ENCODE data around the gene KRT75.

KRT75 gene

GRCh38 chr12:52426034-52426433, 8.1 kb downstream of the KRT75 start:
- DNase-seq (ENCODE audit: insufficient read length) (no peak), FAIRE-seq (no peak)
- TF ChIP-seq POLR2AphosphoS5 (IDR thresholded peaks at IDR 0.05; ENCODE audit: low read depth, low read length) (no peak), TAF1 (IDR thresholded peaks at IDR 0.05; ENCODE audit: borderline replicate concordance, low read depth, low read length) (no peak), POLR2A (IDR thresholded peaks at IDR 0.05; ENCODE audit: low read depth, low read length) (no peak)

GRCh38 chr12:52425466-52425865, 8.7 kb downstream of the KRT75 start:
- DNase-seq (ENCODE audit: insufficient read length) (no peak), FAIRE-seq (no peak)
- no peak for TF ChIP-seq TAF1 (IDR thresholded peaks at IDR 0.05; ENCODE audit: borderline replicate concordance, low read depth, low read length)
- TF ChIP-seq POLR2A (IDR thresholded peaks at IDR 0.05; ENCODE audit: low read depth, low read length), result no peak
- TF ChIP-seq POLR2AphosphoS5 (IDR thresholded peaks at IDR 0.05; ENCODE audit: low read depth, low read length), result no peak

- FAIRE-seq (no peak), DNase-seq (ENCODE audit: insufficient read length) (no peak)
- TF ChIP-seq POLR2A (IDR thresholded peaks at IDR 0.05; ENCODE audit: low read depth, low read length) (no peak), POLR2AphosphoS5 (IDR thresholded peaks at IDR 0.05; ENCODE audit: low read depth, low read length) (no peak), TAF1 (IDR thresholded peaks at IDR 0.05; ENCODE audit: borderline replicate concordance, low read depth, low read length) (no peak)
Observed at GRCh38 chr12:52423661-52424500, 10.3 kb downstream of the KRT75 start.

DNA sequence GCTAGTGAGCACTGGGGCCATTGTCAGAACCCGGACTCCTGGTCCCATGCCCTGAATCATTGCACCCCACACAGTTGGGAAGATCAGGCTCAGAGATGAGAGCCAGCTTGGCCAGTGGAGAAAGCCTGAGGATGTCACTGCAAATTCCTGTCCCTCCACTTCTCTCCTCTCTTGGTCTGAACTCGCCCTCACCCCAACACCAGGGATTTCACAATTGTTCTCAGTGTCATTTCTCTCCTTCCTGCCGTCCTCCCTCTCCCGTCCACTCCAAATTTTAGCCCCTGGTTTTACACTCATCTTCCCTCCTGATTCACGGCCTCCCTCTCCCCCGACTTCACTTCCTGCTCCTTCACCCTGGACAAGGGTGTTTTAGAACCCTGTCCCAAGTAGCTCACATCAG, 11.1 kb downstream of the KRT75 start:
- no peak for TF ChIP-seq TAF1 (IDR thresholded peaks at IDR 0.05; ENCODE audit: borderline replicate concordance, low read depth, low read length)
- no peak for TF ChIP-seq POLR2AphosphoS5 (IDR thresholded peaks at IDR 0.05; ENCODE audit: low read depth, low read length)
- TF ChIP-seq POLR2A (IDR thresholded peaks at IDR 0.05; ENCODE audit: low read depth, low read length), result no peak
- DNase-seq (ENCODE audit: insufficient read length) (no peak), FAIRE-seq (no peak)

GRCh38 chr12:52419656-52420055, 14.5 kb downstream of the KRT75 start:
- TF ChIP-seq POLR2AphosphoS5 (IDR thresholded peaks at IDR 0.05; ENCODE audit: low read depth, low read length) (no peak), POLR2A (IDR thresholded peaks at IDR 0.05; ENCODE audit: low read depth, low read length) (no peak), TAF1 (IDR thresholded peaks at IDR 0.05; ENCODE audit: borderline replicate concordance, low read depth, low read length) (no peak)
- no peak for FAIRE-seq
- DNase-seq (ENCODE audit: insufficient read length), result no peak

DNA sequence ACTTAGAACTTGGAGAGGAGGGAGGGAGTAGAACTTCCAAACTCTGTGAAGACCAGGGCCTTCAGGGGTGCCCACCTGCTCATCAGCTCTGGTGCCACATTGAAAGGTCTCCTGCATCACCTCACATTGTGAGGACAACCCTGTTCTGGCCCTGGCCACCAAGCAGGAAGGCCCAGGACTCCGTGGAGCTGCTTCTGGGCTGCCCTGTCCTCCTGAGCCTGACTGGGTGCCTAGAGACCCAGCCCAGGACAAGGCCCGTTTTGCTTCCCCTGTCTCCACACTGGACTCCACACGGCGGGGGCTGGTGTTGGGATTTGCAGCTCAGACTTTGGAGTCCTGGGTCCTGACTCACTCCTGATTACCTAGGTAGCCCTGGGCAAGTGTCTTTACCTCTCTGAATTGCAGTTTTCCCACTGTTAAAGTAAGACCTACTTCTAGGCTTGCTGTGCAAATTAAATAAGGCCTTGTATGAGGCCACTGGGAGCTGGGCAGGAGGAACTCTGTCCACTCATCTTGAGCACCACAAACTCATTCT, 15.5 kb downstream of the KRT75 start:
- DNase-seq (ENCODE audit: insufficient read length) (no peak), FAIRE-seq (no peak)
- TF ChIP-seq POLR2AphosphoS5 (IDR thresholded peaks at IDR 0.05; ENCODE audit: low read depth, low read length) (no peak), POLR2A (IDR thresholded peaks at IDR 0.05; ENCODE audit: low read depth, low read length) (no peak), TAF1 (IDR thresholded peaks at IDR 0.05; ENCODE audit: borderline replicate concordance, low read depth, low read length) (no peak)

- TF ChIP-seq TAF1 (IDR thresholded peaks at IDR 0.05; ENCODE audit: borderline replicate concordance, low read depth, low read length) (no peak), POLR2AphosphoS5 (IDR thresholded peaks at IDR 0.05; ENCODE audit: low read depth, low read length) (no peak), POLR2A (IDR thresholded peaks at IDR 0.05; ENCODE audit: low read depth, low read length) (no peak)
- FAIRE-seq, result no peak
- DNase-seq (ENCODE audit: insufficient read length), result no peak
Observed at GRCh38 chr12:52417740-52418139, 16.4 kb downstream of the KRT75 start.

GRCh38 chr12:52416795-52417194, 17.4 kb downstream of the KRT75 start:
- FAIRE-seq (no peak), DNase-seq (ENCODE audit: insufficient read length) (no peak)
- TF ChIP-seq TAF1 (IDR thresholded peaks at IDR 0.05; ENCODE audit: borderline replicate concordance, low read depth, low read length), result no peak
- no peak for TF ChIP-seq POLR2A (IDR thresholded peaks at IDR 0.05; ENCODE audit: low read depth, low read length)
- TF ChIP-seq POLR2AphosphoS5 (IDR thresholded peaks at IDR 0.05; ENCODE audit: low read depth, low read length), result no peak

DNA sequence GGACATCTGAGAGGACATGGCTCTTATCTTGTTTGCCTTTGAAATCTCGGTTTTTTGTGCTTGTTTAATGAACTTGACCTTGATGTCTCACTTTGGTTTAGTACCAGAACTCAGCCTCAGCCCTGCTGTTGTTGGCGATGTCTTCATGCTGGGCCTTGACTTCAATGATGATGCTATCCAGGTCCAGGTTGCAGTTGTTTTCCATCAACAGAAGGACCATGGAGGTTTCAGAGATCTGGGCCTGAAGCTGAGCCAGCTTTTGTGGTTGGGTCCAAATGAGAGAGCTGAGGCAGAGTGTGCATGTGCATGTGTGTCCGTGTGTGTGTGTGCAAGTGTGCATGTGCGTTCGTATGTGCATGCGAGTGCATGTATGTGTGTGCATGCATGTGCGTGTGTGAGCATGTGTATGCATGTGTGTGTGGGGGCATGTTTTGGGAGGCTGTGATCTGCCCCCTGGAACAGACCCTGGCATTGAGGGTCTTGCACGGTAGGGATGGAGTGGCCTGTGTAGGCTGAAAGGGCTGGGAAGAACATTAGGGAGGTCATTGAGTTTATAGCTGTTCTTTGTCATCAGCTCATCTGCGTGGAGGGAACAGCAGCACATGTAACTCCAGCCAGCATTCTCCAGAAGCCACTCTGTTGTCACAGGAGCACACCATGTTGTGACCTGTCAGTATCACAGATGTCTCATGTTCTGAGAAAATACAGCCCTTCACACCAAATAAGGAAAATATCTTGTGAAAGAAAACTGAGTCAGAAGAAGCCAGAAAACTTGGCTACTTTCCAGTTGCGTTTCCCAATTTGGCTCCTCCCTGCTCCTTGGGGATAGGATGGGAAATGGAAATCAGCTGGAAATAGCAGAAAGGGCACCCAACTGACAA, 18.1 kb downstream of the KRT75 start:
- no peak for FAIRE-seq
- TF ChIP-seq TAF1 (IDR thresholded peaks at IDR 0.05; ENCODE audit: borderline replicate concordance, low read depth, low read length), result no peak
- TF ChIP-seq POLR2A (IDR thresholded peaks at IDR 0.05; ENCODE audit: low read depth, low read length), result no peak
- no peak for TF ChIP-seq POLR2AphosphoS5 (IDR thresholded peaks at IDR 0.05; ENCODE audit: low read depth, low read length)
- no peak for DNase-seq (ENCODE audit: insufficient read length)

- DNase-seq (ENCODE audit: insufficient read length) (no peak), FAIRE-seq (no peak)
- no peak for TF ChIP-seq TAF1 (IDR thresholded peaks at IDR 0.05; ENCODE audit: borderline replicate concordance, low read depth, low read length)
- no peak for TF ChIP-seq POLR2AphosphoS5 (IDR thresholded peaks at IDR 0.05; ENCODE audit: low read depth, low read length)
- TF ChIP-seq POLR2A (IDR thresholded peaks at IDR 0.05; ENCODE audit: low read depth, low read length), result no peak
Observed at GRCh38 chr12:52414936-52415335, 19.2 kb downstream of the KRT75 start.

- no peak for FAIRE-seq
Observed at GRCh38 chr12:52413782-52414345, 20.3 kb downstream of the KRT75 start.

More at GRCh38 chr12:52413782-52414345, 20.3 kb downstream of the KRT75 start:
- no peak for DNase-seq (ENCODE audit: insufficient read length)
- TF ChIP-seq TAF1 (IDR thresholded peaks at IDR 0.05; ENCODE audit: borderline replicate concordance, low read depth, low read length) (no peak), POLR2AphosphoS5 (IDR thresholded peaks at IDR 0.05; ENCODE audit: low read depth, low read length) (no peak), POLR2A (IDR thresholded peaks at IDR 0.05; ENCODE audit: low read depth, low read length) (no peak)

Data from GM12892 (cell line).